VCaP (cell line): Measurements from ENCODE around the gene TACR2.

ENCODE experiments used
- H3K27ac ChIP-seq: fragments of 450-650 bp; 2 replicates; pipeline ENCODE4 v1.5.1; 2017
- TF ChIP-seq, protein P1 (sequence below): fragments of 450-650 bp; conservative IDR thresholded peaks from 2 replicates; pipeline ENCODE4 v1.5.1; 2017; ENCODE audit warnings: mild to moderate bottlenecking, moderate library complexity

The TACR2 gene

DNA sequence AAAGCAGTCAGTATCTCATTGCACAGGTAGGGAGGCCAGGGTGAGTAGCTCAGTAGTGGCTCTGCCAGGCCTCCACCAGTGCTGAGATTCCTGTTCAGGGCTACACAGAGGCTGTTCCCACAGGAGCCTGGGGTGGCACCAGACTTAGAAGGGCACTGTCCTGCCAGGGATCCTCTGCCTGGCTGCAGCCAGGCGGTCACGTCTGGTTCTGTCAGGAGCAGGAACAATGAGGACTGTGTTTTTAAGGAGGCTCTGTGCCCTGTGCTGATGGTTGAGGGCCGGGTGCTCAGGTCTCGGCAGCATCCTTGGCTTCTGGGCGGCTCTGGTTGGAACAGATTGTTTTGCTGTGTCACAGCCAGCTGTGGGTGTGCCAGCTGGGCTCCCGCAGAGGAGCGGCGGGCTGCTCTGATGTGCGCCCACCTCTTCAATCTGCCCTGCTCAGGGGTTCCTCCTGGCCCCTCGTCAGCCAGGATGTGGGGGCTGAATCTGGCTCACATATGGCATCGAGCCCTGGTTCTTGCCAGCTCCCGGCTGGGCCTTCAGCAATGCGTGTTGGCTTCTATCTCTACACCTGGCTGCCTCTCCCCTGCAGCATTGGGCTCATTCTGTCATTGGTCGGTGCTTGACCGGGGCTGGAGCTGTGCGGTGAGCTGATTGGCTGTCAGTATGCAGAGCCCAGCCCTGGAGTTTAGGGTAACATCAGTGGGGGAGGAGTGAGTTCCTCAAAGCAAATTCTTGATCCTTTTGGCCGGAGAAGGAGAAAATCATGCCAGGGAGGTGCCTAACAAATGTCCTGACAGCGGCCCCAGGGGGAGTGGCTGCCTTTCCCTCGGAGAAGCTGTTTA lies 41.2 kb downstream of the TACR2 start:
- H3K27ac ChIP-seq: no peak overlapping the region
- TF ChIP-seq, protein P1, sequence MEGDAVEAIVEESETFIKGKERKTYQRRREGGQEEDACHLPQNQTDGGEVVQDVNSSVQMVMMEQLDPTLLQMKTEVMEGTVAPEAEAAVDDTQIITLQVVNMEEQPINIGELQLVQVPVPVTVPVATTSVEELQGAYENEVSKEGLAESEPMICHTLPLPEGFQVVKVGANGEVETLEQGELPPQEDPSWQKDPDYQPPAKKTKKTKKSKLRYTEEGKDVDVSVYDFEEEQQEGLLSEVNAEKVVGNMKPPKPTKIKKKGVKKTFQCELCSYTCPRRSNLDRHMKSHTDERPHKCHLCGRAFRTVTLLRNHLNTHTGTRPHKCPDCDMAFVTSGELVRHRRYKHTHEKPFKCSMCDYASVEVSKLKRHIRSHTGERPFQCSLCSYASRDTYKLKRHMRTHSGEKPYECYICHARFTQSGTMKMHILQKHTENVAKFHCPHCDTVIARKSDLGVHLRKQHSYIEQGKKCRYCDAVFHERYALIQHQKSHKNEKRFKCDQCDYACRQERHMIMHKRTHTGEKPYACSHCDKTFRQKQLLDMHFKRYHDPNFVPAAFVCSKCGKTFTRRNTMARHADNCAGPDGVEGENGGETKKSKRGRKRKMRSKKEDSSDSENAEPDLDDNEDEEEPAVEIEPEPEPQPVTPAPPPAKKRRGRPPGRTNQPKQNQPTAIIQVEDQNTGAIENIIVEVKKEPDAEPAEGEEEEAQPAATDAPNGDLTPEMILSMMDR: no peak

DNA sequence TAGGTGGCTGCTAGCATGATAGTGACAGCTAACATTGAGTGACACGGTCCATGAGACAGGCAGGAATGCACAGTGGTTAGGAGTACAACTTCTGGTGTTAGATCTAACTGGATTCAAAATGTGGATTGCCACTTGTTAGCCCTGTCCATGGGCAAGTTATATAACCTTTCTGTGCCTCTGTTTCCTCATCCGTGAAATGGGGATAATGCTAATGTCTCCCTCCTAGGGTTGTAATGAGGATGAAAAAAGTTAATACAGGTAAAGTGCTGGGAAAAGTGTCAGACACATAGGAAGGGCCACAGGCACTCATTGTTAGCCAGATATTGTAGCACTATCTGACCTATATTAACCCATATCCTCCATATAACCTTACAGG lies 41.8 kb downstream of the TACR2 start:
- no peak overlapping the region for H3K27ac ChIP-seq
- TF ChIP-seq, protein P1: no peak

DNA sequence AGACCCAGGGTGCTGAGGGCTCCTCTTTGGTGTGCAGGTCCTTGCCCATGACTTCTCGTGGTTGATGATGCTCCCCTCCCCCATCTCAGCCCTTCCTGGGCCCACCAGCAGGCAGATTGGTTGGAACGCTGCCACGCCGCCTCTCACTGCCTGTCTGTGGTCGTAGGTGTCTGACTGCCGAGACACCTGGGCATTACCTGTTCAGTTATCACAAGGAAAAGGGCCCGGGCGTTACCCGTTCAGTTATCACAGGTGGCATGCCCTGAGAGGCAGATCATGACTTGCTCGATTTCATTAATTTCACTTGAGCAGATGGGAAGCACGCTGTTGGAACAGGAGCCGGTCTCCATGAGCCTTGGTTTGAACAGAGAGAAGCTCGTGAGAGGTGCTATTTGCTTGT lies 42.5 kb downstream of the TACR2 start:
- TF ChIP-seq, protein P1: no peak
- no peak overlapping the region for H3K27ac ChIP-seq

DNA sequence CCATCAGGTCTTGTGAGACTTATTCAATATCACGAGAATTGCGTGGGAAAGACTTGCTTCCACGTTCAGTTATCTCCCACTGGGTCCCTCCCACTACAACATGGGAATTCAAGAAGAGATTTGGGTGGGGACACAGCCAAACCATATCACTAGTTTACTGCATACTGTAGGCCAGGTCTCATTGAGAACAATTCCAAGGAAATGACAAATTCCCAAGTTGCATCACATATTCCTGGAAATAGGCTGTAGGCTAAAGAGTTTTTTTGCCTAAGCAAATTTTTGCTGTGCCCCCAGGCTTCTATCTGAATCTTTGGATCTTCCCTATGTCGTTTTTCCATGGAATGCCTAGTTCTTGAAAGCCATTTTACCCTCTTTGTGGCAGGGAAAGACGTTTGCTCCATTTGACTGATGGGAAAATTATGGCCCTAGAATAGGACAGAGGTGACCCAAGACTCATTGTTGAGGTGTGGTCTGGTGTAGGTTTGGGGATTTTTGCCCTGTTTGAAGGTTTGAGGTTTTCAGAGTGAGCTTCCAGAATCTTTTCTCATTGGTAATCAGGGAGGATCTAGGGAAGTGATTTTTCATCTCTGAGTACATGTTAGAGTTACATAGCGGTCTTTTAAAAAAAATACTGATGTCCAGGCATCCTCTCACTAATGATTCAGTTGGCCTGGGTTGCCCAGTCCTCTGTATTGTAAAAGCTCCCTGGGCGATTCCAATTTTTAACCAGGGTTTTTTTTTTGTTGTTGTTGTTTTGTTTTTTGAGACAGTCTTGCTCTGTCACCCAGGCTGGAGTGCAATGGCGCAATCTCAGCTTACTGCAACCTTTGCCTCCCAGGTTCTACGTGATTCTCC lies 44.4 kb downstream of the TACR2 start:
- H3K27ac ChIP-seq: no peak overlapping the region
- TF ChIP-seq, protein P1: no peak

DNA sequence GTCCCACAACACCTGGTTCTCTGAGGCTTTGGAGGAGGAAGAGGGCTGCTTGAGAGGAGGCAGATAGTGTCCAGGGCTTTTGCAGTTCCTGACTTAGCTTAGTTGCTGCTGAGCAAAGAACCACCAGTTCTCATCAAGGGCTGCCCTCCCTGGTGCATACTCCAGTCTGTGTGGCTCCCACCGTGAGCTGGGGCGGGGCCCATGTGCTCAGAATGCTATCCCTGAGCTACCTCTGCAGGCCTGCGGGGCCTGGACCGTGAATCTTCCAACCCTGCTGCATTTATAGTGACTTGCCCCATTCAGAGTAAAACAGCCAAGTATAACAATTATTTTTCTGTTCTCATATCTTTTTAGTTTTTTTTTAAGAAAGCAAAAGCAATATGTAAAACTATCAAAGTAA lies 49.2 kb downstream of the TACR2 start:
- H3K27ac ChIP-seq: no peak overlapping the region

DNA sequence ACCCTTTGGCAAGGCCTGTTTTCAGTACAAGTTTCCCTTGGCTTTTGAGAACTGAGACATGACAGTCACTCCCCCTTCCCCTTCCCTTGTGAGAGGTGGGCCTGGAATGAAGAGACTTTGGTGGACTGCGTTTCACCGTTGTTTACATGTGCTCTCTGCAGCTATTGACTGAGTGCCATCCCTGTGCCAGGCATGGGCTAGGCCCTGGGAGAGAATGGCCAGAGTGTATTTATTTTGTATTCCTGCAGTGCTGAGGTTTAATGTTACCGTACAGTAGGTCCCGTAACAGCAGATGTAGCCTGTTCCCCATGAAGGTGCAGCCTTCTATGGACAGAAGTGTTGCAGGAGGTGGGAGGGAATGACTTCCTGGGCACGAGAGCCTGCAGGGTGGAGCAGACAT lies 50.0 kb downstream of the TACR2 start:
- TF ChIP-seq, protein P1: no peak
- no peak overlapping the region for H3K27ac ChIP-seq

More for the DNA sequence above, 49.2 kb downstream of the TACR2 start:
- TF ChIP-seq, protein P1: no peak

DNA sequence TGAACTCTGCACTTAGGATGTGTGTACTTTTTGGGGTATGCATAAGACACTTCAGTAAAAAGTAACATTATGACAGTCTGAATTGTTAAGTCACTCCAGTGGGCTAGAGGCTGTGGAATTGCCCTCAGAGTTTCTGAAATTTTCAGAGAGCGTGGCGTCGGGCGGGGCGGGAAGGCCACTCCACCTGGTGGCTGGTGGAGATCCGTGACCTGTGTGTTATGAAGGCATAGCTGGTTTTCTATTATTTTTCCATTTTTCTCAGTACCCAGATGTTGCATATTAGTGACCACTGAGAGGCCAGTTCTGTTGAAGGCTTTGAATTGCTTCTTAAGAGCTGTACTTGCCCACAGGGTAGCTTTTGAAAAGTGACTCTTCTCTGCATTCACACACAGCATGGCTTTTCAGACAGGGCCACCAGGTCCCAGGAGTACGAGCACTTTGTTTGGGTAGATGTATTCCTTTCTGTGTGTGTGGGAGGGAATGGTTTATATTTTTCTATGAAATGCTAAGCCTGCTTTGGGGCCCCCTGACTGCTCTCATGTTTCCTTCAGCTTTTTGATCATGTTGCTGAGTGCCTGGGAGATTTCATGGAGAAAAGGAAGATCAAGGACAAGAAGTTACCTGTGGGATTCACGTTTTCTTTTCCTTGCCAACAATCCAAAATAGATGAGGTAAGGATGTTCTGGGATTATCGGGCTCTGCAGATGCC lies 52.3 kb downstream of the TACR2 start:
- TF ChIP-seq, protein P1: 0 out of 2 replicates have a peak, but pooled peaks have one; percentile 10

More for the DNA sequence above, 52.3 kb downstream of the TACR2 start:
- no peak overlapping the region for H3K27ac ChIP-seq
